HG03342 (cell line): ENCODE results near the gene MLF2.

ENCODE experiments used
- ATAC-seq: cut with Tn5 transposase; IDR thresholded peaks from one replicate; pipeline ENCODE4 v1.9.1; 2021; ENCODE audit warnings: mild to moderate bottlenecking, moderate library complexity; ENCODE audit not compliant: unreplicated experiment

Gene MLF2, protein sequence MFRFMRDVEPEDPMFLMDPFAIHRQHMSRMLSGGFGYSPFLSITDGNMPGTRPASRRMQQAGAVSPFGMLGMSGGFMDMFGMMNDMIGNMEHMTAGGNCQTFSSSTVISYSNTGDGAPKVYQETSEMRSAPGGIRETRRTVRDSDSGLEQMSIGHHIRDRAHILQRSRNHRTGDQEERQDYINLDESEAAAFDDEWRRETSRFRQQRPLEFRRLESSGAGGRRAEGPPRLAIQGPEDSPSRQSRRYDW

DNA sequence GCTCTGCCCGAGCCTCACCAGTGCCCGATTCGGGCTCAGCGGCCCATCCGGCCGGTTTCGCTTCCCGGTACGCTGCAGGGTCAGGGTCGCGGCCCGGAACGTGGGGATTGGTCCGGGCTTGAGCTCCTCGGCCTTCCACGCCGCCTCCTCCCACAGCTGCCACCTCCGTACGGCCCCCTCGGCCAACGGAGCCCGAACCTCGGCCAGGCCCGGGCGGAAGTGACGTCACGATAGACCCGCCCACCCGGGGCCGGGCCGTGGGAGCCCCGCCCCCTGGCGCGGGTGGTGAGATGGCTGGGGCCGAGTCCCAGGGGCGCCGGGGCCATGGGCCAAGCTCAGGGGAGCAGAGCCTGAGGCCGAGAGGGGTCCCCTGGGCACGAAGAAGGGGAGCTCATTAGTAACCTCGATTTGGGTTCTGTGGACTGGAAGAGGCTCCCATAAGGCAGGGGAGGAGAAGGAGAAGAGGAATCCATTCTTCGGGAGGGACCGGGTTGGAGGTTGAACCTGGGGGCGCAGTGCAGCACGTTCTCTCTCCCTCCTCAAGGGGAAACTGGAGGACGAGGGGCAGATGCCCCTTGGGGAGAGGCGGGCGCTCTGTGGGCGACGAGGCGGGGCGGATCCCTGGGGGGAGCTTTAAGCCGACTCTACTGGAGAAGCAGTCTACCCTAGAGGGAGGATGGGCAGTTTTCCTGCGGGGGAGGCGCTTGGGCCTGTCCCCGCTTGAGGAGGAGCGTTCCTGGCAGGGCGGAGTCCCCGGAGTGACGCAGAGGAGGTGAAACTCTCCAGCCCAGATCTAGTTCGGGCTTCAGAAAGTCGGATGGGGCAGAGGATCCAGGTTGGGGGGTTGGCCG lies at the start of gene MLF2:
TSS of gene MLF2 (minus strand) at position 221 of the 851 bp plus-strand sequence. CDS start 807 bp downstream, outside the sequence.
- peak; percentile 90 for ATAC-seq

DNA sequence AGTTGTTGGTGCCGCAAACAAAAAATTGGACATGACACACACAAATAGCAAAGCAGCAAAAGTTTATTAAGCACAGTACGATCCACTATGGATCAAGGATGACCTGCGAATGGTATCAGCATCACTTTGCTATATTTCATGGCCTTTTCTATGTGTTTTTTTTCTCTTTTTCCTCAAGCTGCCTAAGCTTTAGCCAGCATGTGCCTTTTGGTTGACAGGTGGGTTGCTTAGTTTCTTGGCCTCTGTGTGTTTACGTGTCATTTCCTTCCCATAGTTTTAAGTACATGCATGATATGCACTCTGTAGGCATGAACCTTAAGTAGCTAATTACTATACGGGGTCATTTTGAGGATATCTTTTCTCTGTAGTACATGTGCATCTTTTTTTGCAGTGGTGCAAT lies 46.2 kb upstream of the MLF2 start:
- no peak for ATAC-seq

DNA sequence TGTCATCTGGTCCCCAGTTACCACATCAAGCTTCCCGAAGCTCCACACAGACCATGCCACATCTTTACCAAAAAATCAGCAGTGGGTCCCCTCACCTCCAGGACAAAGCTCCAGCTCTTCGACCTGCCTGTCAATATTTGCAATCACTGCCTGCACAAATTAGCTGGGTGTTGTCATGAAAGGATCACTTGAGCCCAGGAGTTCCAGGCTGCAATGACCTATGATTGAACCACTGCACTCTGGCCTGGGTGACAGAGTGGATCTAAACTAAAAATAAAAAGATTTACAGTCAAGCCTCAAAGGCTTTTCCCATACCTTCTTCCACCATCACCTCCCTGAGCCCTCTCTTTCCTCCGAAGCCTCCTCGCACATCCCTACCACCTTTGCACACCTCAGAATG lies 43.6 kb upstream of the MLF2 start:
- ATAC-seq: no peak

DNA sequence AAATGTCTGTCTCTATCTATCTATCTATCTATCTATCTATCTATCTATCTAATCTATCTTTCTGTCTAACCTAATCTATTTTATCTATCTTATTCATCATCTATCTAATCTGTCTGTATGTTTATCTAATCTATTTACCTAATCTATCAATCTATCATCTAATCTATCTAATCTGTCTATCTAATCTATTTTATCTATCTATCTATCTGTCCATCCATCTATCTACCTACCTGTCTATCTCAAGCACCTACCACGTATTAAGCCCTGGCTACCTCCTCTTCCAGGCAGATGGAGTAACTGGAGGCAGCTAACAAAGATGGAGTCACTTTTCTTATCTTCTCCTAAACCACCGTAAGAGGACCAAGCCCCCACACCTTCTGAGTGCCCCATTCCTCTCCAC lies 42.1 kb upstream of the MLF2 start:
- ATAC-seq: no peak

DNA sequence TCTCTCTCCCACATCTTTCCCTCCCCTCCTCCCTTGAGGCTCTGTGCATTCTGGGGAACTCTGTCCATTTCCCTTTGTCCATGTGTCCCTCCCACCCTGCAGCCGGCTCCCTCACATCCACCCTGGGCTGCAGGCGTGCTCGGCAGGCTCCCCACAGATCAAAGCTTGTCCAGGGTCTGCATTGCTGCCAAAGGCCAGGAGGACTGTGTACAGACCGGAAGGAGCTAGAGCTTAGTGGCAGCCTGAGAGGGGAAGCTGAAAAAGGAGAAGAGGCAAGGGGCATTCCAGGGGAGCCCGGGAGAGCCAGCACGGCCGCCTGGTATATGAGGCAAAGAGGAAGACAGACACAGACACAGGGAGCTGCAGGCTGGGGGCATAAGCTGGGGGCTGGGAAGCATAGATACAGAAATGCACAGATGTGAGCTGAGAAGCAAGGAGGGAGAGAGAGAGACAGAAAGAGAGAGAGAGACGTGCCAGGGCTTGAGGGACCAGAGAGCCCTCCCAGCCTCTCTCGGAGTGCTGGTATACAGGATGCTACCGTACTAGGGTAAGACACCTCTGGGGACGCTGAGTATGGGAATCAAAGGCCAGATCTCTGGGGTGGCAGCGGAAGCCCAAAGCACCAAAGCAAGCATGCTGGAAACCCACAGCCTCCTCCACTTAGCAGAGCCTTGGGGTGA lies 39.7 kb upstream of the MLF2 start:
- no peak for ATAC-seq

DNA sequence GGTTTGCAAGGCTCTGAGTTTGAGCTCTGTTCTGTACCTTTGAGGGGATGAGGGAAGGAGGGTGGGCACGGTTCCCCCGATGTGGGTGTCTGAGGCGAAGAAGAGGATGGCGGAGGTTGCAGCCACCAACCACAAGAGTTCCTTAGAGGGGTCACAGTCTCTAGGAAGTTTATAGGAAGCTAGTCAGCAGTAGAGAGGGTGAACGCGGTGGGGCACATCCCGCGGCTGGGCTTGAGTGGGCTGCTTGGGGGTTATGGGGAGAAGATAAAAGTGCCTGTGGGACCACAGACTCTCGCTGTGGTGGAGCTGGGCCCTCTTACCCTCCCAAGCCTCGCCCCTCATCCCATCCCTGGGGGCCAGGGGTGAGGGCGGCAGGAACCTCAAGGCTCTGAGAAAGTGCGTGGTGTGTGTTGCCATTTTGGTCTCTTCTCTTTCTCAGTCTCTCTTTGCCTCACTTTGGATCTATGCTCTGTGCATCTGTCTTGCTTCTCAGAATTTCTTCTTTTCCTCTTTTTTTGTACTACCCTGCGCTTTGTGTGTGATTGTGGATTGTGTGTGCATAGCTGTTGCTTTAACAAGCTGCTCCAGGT lies 39.1 kb upstream of the MLF2 start:
- ATAC-seq: no peak

DNA sequence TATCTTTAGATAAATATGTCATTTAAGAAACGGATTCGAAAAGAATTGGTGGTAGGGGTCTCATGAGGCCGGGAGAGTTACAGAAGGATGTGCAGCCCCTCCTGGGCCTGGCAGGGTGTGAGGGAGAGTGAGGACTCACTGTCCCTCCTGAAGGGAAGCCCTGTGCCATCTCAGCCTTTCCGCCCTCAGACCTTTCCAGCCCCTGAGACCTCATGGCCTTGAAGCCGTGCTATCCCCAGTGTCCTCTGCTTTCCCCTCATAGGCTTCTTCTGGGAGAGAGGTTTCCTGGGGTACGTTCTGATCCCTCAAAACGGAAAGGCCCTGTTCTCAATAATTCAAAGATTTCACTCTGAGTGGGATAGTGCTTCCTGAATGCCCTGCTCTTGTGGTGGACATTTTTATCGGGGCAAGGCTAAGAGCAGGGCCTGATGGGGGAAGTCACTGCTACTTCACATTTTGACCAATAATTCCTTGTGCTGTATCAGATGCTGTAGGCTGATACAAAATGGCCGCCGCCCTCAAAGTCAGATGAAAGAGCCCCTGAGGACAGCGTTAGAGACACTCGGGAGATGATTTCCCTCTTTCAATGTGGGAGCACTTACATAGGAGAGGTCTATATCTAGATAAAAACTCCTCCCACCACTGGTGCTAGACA lies 37.7 kb upstream of the MLF2 start:
- no peak for ATAC-seq

DNA sequence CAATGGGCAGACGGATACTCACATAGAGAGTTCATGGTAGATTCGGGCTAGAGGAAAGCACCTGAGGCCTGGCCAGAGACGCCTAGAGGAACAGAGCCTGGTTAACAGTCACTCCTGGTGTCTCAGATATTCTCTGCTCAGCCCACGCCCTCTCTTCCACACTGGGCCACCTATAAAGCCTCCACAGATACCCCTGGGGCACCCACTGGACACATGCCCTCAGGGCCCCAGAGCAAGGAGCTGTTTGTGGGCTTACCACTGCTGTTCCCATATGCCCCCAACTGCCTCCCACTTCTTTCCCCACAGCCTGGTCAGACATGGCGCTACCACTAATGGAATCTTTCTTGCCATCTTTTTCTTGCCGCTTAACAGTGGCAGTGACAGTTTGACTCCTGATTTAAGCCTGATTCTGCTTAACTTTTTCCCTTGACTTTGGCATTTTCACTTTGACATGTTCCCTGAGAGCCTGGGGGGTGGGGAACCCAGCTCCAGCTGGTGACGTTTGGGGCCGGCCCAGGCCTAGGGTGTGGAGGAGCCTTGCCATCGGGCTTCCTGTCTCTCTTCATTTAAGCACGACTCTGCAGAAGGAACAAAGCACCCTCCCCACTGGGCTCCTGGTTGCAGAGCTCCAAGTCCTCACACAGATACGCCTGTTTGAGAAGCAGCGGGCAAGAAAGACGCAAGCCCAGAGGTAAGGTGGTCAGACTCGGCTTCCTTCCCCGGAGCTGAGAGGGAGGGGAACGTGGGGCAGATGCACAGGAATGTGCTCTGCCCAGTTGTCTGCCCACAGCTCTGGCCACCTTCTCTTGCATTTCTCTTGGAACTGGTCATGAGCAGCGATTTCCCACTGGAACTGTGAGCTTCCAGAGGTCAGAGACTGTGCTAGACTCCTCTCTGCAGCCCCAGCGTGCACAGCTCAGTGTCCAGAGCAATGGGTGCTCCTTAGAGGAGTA lies 36.3 kb upstream of the MLF2 start, which contains the start of gene CD4:
TSS of gene CD4 (plus strand) at position 557 of the 953 bp plus-strand sequence. CDS start 10,611 bp downstream, outside the sequence.
- ATAC-seq: no peak

DNA sequence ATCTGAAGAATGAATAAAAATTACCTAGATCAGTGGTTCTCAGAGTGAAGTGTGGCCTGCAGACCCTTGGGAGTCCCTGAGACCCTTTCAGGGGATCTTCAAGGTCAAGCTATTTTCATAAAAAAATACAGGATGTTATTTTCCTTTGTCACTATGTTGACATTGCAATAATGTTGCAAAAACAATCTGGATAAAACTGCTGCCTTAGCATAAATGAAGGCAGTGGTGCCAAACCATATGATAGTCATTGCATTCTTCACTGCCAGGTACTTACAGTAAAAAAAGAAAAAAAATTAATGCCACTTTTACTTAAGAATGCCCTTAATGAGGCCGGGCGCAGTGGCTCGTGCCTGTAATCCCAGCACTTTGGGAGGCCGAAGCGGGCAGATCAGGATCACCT lies 34.4 kb upstream of the MLF2 start:
- ATAC-seq: no peak

DNA sequence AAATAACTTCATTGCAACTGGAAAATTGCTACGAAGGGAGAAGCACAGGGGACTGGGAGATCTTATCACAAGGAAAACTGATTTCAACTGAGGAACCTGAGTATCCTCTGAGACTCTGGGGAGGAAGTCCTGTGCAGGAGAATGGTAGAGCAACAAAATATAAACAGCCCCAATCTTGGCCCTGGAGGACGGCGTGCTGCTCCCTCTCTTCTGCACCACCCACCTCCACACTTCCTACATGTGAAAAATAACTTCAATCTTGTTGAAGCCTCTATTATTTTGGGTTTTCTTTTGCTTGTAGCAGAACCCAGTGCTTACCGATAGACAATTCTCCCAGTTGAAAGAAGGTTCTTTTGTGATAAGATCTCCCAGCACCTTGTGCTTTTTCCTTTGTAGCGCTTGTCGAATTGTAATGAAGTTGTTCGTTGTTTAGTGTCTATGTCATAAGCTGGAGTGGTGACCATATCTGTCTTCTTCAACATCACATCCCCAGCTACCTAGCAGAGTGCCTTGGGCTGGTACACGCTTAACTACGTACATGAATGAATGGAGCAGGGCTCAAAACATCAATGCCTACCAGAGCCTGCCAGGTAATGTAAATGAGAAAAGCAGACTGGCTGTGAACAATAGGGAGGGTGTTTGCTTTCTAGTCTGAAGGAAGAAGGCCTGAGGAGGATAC lies 33.6 kb upstream of the MLF2 start:
- no peak for ATAC-seq

DNA sequence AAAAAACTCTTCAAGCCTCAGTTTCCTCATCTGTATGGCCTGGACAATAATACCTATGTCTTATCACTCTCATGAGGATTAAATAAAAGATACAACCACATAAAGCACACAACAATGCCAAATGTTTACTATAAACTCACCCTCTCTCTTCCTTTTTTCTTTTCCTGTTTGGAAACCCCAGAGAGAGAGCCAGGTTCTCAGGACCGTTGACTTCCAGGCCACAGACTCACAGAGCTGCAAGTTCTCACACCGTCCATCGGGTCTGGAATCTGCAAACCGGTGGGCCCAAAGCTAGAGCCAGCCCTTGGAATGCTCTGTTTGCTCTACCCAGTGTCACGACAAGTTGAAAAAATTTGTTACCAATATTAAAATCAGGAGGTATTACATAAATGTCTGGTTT lies 31.8 kb upstream of the MLF2 start:
- no peak for ATAC-seq

DNA sequence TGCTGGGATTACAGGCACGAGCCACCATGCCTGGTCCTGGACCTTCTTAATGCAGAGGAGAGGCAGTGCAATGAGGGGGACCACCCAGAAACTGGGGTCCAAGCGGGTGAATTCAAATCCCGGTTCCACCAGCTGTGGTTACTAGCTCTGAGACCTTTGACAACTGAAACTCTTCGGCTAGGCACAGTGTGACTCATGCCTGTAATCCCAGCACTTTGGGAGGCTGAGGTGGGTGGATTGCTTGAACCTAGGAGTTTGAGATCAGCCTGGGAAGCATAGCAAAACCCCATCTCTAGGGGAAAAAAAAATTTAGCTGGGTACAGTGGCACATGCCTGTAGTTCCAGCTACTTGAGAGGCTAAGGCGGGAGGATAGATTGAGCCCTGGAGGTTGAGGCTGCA lies 31.4 kb upstream of the MLF2 start:
- ATAC-seq: no peak

DNA sequence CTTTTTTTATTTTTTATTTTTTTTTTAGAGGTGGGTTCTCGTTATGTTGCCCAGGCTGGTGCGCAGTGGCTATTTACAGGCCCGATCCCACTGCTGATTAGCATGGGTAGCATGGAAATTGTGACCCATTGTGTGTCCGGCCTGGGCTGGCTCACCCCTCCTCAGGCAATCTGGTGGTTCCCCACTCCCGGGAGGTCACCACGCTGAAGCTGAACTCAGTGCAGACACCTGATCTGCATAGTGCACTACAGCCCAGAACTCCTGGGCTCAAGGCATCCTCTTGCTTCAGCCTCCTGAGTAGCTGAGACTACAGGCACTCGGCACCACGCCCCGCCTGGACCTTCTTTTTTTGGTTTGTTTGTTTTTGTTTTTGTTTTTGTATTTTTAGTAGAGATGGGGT lies 30.9 kb upstream of the MLF2 start:
- no peak for ATAC-seq

DNA sequence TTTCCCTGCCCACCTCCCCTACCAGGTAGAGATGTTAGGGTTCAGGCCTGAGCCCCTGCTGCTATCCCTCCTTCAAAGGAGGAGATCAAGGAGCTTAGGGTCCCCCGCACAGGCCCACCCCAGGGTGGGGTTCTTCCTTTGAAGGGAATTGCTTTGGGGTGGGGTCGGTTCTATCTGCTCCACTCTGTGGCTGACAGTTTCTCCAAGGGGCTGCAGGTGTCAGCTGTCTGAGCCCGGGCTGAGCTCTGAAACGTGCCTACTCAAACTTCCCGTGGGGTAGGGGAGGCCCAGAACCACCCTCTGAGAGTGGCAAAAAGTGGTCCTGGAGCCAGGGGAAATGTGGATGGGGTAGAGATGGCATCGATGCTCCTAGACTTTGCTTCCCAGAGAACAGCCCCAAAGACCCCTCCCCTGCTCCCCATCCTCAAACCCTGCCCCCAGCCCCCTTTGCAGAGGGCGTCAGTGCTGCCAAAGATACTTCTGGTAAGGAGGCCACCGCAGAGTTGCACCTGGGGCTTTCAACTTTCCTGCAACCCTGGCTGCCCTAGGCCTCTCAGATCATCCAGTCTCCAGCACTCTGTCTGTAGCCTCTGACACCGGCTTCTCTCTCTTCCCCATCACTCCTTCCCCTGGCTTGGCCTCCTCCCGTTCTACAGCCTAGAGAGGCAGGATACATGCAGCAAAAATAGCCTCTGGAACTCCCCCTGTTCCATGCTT lies 30.1 kb upstream of the MLF2 start:
- no peak for ATAC-seq

DNA sequence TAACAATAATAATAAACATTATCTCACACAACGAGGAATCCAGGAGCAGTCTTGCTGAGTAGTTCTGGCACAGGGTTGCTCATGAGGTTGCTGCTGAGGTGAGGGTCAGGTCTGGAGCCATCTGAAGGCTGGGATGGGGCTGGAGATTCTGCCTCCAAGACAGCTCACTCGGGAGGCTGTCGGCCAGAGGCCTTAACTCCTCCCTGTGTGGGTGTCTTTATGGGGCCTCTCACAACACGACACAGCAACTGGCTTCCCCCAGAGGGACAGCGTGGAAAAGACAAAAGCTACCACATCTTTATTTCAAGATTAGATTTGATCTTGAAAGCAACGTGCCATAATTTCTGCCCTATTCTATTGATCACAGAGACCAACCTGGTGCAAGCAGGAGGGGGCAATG lies 29.2 kb upstream of the MLF2 start:
- ATAC-seq: no peak

DNA sequence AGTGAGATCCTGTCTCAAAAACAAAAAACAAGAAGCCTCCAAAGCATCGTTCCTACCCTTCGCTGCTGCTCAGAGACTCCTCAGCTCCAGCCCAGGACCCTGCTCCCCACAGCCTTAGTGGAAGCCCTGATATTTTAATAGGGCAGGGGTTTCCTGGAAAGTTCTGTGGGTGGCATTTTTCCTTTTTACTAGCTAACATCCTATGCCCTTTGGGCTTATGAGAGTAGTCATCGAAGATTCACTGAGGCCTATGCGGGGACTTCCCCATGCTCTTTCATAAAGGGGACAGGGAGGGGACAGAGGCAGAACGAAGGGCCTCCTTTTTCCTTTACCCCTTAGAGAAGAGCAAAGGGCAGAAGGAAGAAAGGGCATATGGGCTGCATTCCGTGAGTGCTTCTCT lies 27.6 kb upstream of the MLF2 start:
- ATAC-seq: no peak

DNA sequence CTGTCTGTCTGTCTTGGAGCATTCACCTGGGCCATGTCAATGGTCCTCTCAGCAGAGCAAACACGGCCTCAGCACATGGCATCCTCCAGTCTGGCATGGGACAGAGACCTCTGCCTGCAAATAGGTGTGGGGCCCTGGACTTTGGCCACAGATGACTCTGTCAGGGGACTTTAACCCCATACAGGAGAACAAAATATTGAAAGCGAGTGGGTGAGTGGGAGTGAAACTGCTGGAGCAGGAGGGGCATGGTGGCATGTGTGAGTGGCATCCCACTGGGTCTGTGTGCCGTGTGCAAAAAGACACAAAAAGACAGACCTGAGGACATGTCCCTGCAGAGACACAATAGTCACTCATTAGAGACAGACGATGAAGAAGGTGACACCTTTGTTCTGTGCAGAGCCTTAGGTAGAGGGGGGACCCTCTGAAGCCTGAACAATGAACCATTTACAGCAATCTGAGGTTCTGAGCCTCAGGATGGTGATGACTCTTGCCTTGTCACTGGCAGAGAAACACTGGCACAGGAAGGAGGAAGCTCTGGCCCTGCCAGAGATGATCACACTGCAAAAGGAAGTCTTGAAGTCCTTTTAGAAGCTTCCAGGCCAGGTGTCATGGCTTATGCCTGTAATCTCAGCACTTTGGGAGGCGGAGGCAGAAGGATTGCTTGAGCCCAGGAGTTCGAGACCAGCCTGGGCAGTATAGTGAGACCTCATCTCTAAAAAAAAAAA lies 26.9 kb upstream of the MLF2 start:
- ATAC-seq: no peak
